Head of caudate nucleus (tissue), 42 donors: ENCODE results near the gene MYH3.

Experiments
- DNase-seq, 42 donors: peaks; one replicate each; pipeline versions ENCODE4 v3.0.0 to v3.0.0-alpha.2; 2020 to 2021; ENCODE audit warnings: mixed read lengths in 7 of 42
- intact Hi-C: fragments of 100-400 bp; cut with DNase I; formaldehyde crosslinking; loops from one replicate; pipeline ENCODE4 v1.15.0; 2022

The MYH3 gene

GRCh38 chr17:10620823-10621222, 36.3 kb downstream of the MYH3 start:
- no peak for DNase-seq
- intact Hi-C loops = no loop called here

DNA sequence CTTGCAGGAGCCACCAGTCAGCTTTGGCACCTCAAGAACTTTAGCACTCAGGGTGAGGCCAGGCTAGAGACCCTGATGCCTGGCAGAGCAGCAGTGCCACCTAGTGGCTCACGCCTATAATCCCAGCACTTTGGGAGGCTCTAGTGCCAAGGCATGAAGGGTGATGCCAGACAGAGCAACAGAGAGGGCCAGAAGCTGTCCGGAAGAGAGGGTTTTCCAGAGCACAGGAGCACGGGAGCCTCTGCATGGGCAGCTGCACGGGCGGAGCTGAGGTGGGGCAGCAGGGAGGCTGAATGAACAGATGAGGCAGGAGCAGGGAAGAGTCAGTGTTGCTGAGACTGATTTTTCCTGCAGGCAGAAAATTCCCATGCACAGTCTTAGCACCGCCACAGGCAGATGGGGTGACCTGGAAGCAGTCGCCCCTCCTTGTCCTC, 38.9 kb downstream of the MYH3 start:
- intact Hi-C loops = loop anchor here (5.0 to 10.0 kb wide), 2 partner anchors 291 to 713 kb away; partner anchors contain the start of gene RCVRN
- peak; percentile 38 to 86 (median 75) for DNase-seq

- intact Hi-C loops = loop anchor here (5.0 to 10.0 kb wide), 2 partner anchors 290 to 712 kb away; partner anchors contain the start of gene RCVRN
These were observed 40.0 kb downstream of the MYH3 start for GRCh38 chr17:10617120-10617505.

DNA sequence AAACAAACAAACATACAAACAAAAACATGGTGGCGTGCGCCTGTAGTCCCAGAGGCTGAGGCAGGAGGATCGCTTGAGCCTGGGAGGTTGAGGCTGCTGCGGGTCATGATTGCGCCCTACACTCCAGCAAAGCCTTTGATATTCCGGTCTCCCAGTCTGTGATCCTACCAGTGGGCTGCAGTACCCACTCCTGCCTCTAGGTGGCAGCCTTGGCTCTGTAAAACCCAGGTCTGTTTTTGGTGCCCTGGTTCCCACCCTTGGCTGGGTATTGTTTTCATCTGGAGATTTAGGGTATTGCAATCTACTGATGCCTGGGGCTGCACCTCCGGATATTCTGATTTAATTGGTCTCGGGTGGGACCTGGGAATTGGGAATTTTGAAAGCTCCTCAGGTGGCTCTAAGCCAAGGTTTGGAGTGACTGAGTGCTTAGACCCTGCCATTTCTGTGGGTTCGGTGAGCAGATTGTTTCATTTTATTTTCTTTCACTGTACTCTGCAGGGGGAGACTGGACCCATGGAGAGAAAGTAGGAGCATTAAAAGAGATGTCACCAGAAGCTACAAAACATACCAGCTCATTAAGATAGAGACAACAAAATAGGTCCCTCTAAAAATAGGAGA, 40.5 kb downstream of the MYH3 start:
- DNase-seq = peak in 41 of 42 donors; percentile 51 to 93 (median 80)

More at GRCh38 chr17:10617120-10617505, 40.0 kb downstream of the MYH3 start:
- no peak for DNase-seq

DNA sequence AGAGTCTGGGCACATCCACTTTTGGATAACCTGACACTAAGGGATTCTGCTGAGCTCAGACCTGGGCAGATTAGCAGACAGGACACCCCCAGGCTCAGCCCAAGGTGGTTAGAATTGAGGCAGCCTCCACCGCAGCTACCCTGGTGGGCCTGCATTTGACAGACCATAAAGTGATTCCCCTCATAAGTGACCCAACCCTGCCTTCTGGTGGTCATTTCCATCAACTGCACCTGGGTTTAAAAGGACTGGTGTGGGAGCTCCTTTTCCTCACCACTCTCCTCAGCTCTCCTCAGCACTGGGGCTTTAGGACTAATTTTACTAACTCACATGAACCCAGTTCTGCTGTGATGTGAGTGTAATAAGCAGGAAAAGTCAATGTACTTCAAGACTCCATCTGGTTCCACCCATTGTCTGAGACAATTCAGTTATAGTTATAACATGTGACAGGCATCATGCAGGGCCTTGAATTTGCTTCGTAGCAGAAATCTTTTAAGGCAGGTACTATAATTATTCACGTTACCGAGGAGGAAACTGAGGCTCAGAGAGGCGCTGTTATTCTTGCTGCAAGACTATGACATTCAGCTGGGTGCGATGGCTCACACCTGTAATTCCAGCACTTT, 42.5 kb downstream of the MYH3 start:
- peak in 36 of 42 donors; percentile 15 to 72 (median 43) for DNase-seq
- intact Hi-C loops = loop anchor here (5.0 to 10.0 kb wide), 2 partner anchors 287 to 710 kb away; partner anchors contain the start of gene RCVRN

More for the DNA sequence above, 40.5 kb downstream of the MYH3 start:
- intact Hi-C loops = loop anchor here (5.0 to 10.0 kb wide), 2 partner anchors 289 to 712 kb away; partner anchors contain the start of gene RCVRN

DNA sequence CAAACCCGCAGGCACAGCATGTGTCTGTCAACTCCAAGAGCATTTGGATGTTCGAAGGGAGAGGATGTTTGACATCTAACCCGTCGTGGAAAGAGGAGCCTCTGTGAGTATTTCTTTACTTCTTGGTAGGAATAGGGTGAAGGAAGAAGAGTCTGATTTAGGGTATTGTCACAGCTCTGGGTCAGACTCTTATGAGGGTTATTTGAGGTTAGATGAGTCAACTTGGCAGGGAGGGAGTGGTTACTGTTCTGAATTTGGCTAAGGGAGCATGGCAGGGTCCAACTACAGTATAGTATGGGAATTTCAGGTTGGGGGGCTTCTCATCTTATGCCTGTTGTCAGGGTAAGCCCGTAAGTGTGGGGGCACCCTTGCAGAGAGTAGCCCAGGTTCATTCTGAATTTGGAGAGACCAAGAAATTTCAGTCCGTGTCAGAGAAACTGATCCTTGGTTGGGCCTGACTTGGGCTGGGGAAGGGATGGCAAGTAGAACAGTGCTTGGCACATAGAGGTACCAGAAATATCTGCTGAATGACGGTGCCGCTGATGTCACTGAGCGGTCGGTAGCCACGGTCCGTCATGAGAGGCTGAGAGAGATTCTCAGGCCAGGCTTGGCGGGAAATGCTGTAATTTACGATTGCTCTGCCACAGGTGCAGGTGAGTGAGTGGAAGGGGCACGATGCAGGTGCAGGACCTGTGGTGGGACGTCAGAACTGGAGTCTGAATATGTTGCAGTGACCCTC, 43.2 kb downstream of the MYH3 start:
- intact Hi-C loops = loop anchor here (10.0 kb wide), 1 partner anchor 709 kb away; the partner anchor contains the start of gene RCVRN
- no peak for DNase-seq

DNA sequence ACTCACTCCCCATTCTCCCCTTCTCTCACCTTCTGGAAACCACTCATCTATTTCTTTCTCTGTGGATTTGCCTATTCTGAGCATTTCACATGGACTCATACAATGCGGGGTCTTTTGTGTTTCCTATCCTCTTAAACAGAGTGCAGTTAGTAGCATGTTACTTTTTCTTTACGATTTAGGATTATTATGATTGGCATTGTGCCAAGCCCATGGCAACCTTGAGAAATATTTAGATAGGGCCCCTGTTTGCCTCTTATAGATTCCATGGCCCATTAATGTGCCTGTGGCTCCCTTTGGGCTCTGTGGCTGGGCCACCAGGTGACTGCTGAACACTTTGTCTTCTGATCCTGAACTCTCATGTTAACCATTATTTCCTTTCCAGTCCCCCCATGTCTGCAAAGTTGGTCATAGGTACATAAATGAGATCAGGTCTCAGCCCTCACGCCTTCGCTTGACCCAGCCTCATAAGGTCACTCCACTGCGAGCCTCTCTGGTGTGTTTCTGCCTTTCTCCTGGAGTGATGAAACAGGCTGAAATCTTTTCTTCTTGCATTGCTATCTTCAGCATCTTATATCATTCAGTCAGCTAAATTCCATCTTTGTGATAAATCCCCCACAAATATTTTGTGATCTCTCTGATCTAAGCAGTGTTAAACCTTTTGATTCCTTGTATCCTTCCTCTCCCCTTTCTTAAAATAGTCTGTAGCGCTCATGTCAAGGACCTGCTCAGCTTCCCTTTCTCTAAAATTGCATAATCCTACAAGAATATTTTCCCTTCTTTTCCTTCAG, 44.0 kb downstream of the MYH3 start:
- no peak for DNase-seq
- intact Hi-C loops = loop anchor here (10.0 kb wide), 1 partner anchor 708 kb away; the partner anchor contains the start of gene RCVRN

DNA sequence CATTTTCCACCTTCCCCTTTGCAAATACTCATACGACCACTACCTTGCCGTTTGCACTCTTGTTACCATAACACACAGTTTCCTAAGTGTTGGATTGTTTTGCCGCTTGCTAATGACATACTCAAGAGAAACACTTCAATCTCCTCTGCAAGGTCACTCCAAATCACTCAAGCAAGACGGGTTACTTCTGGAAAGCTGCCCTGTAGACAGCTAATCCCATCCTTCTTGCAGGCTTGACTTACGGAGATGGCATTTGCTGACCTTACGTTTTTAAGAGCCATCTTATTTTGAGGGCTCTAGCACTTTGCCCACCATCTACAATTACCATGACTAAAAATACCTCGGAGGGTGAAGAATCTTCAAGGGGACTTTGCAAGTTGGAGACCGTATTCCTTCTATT, 46.2 kb downstream of the MYH3 start:
- DNase-seq = no peak
- intact Hi-C loops = loop anchor here (10.0 kb wide), 1 partner anchor 706 kb away; the partner anchor contains the start of gene RCVRN

DNA sequence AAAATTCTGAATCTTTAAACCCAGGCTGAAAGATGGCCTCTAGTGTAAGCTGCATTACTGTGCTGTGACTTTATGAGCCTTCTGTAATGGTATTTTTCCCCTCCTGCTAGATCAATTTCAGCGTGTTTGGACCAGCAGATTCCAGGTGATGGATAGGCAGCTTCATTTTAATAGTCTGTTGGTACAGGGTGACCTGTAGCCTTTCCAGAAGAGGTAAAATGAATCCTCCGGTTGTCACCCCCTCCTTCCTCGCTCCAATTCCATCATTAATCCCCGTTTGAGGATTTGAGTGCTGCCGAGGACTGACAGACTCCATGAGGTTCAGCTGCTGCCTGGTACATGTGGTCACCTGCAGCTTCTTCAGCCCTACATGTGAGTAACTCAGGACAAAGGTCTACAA, 48.9 kb downstream of the MYH3 start:
- intact Hi-C loops = no loop called here
- no peak for DNase-seq

- no peak for DNase-seq
- intact Hi-C loops = no loop called here
These were observed 51.0 kb downstream of the MYH3 start for GRCh38 chr17:10606110-10606509.

DNA sequence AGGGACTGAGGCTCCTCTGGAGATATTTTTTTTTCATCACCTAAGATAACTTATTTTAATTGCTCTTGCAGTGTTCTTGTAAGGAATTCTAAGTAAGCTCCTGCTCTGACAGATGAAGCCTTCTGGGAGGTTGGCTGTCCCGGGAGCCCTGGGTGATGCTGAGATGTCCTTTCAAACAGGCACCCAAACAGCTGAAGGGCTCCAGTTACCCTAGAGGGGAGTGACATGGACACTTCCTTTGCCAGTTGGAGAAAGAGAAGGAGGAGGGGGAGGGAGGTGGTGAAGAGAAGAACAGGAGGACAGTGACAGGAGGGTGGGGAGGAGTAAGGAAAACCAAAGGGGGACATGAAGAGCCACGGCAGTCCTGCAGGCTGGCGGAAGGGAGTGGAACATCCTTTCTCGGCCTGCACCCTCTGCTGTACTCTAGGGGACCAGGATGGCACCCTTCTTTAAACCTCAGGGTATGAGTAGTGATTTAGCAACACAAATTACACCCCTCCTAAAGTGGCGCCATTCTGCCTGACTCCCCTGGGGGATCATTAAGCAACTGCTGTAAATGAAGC, 51.8 kb downstream of the MYH3 start:
- DNase-seq = no peak
- intact Hi-C loops = no loop called here

DNA sequence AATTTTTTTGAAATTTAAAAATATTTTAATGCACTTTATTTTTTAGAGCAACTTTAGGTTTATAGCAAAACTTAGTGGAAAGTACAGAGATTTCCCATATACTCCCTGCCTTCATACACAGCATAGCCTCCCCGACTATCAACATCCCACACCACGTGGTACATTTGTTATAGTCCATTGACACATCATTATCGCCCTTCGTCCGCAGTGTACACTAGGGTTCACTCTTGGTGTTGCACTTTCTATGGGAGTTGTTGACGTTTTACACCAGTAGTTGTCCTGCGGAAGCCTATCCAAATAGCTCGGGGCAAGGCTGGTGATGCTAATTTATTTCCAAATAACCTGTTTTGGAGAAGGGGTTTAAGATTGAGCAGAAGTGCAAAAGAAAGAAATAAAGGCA, 52.6 kb downstream of the MYH3 start:
- intact Hi-C loops = no loop called here

DNA sequence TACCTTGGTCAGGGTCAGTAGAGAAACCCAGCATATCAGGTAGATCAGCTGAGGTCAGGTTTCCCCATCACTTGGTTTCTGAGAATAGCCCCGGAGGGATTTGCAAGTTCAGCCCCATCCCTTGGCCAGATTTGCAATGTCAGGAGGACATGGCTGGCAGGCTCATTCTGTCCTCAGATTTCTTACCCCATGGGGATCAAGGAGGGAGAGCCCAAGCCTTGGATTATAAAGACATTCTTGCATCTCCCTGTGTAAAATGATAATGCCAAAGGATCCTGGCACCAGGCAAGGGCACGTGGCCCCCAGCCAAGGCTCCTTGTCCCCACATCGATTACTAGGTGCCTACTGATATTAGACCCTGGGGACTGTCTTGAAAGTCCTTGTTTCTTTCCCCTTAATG, 53.2 kb downstream of the MYH3 start:
- intact Hi-C loops = no loop called here

More for the DNA sequence above, 52.6 kb downstream of the MYH3 start:
- DNase-seq = no peak

GRCh38 chr17:10600571-10600970, 56.5 kb downstream of the MYH3 start:
- DNase-seq = no peak
- intact Hi-C loops = no loop called here

More for the DNA sequence above, 53.2 kb downstream of the MYH3 start:
- no peak for DNase-seq

- intact Hi-C loops = no loop called here
- no peak for DNase-seq
These were observed 58.5 kb downstream of the MYH3 start for GRCh38 chr17:10598621-10599020.

GRCh38 chr17:10589553-10590145, 67.5 kb downstream of the MYH3 start:
- intact Hi-C loops = no loop called here
- DNase-seq = peak in 1 of 42 donors; percentile 10

- intact Hi-C loops = no loop called here
- no peak for DNase-seq
These were observed 71.6 kb downstream of the MYH3 start for GRCh38 chr17:10585529-10585928.

DNA sequence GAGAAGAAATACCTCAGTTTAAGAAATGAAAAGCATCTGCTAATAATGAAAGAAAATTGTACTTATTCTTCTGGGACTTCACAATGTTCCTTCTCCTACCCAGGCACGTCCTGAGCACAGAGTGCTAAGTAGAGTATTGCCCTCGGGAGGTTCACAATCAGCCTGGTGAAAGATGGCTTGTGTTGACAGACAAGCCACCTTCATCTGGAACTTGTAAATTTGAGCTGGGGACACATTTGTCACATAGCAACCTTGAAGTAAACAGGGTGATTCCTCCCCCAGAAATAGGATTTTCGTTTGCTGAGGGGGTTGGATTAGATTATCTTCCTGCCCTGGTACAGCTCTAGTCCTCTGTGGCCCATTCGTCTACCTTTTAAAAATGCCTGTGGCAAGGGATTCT, 73.3 kb downstream of the MYH3 start:
- intact Hi-C loops = no loop called here
- no peak for DNase-seq
